MM.1S (cell line): Measurements from ENCODE around the gene ELF5.

ENCODE experiments used
- CTCF ChIP-seq: fragments of 300-600 bp; sonication (generic); IDR thresholded peaks from 2 replicates; pipeline ENCODE4 v1.5.1; 2016; ENCODE audit warnings: antibody characterized with exemption, low read length, mixed read lengths
- EZH2 ChIP-seq: fragments of 300-600 bp; sonication (generic); optimal IDR thresholded peaks from 2 replicates; pipeline ENCODE3; 2017; ENCODE audit warnings: low read depth, mild to moderate bottlenecking, antibody characterized with exemption, low read length, mixed read lengths
- EZH2phosphoT487 ChIP-seq: fragments of 300-600 bp; sonication (generic); IDR thresholded peaks from 2 replicates; pipeline ENCODE4 v1.6.1; 2018; ENCODE audit warnings: antibody characterized with exemption, low read length

DNA sequence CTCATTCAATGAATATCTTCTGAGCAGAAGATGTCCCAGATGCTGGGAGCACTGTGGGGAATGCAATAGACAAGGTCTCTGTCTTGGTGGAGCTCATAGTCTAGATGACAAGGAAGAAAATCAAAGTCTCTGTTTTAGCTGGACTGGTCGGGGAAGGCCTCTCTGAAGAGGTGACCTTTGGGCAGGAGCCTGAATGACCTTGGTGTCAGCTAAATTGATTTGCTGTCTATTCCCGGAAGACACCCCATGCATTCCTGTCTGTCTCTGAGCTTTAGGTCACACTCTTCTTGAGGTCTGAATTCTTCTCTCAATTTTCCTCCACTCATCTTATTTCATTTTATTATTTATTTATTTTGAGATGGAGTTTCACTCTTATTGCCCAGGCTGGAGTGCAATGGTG is 14.5 kb upstream of the ELF5 start:
- TF ChIP-seq EZH2 (no peak), CTCF (no peak), EZH2phosphoT487 (no peak)
